ENCODE data around the gene PLCL2.

PLCL2 gene

DNA sequence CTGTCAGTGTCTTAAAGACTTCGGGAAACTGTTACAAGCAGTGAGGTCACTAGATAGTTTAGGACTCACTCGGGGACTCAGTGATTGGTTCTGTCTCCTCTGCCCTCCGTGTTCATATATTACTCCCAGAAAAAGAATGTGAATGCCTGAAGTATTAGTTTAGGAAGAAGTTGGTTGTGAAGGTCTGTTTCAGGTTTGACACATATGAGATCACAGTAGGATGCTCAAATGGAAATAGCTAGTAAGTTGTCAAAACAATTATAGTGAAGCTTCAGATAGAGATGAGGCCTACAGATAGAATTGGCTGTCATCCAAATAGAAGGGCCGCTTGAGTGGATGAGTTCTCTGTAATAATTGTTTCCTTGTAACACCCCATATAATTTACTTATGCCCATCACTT is 172.6 kb downstream of the PLCL2 start:
- no peaks in the 10 kb centered on the region for H3K9me3 ChIP-seq (ENCODE audit: insufficient read depth, low read length)
- H3K27ac ChIP-seq (ENCODE audit: low read length), result no peak overlapping the region
- H3K4me3 ChIP-seq (ENCODE audit: low read length), result no peak overlapping the region
- no peak overlapping the region for H2AFZ ChIP-seq (ENCODE audit: low read depth, low read length)
- no peak for TF ChIP-seq EZH2phosphoT487 (IDR thresholded peaks at IDR 0.05; ENCODE audit: low read depth)
- TF ChIP-seq, protein P1, sequence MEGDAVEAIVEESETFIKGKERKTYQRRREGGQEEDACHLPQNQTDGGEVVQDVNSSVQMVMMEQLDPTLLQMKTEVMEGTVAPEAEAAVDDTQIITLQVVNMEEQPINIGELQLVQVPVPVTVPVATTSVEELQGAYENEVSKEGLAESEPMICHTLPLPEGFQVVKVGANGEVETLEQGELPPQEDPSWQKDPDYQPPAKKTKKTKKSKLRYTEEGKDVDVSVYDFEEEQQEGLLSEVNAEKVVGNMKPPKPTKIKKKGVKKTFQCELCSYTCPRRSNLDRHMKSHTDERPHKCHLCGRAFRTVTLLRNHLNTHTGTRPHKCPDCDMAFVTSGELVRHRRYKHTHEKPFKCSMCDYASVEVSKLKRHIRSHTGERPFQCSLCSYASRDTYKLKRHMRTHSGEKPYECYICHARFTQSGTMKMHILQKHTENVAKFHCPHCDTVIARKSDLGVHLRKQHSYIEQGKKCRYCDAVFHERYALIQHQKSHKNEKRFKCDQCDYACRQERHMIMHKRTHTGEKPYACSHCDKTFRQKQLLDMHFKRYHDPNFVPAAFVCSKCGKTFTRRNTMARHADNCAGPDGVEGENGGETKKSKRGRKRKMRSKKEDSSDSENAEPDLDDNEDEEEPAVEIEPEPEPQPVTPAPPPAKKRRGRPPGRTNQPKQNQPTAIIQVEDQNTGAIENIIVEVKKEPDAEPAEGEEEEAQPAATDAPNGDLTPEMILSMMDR (IDR thresholded peaks at IDR 0.05; ENCODE audit: low read depth, low read length), result no peak
- H3K9ac ChIP-seq (ENCODE audit: low read length), result no peak overlapping the region
- H3K4me2 ChIP-seq (ENCODE audit: low read length), result no peak overlapping the region
- H3K79me2 ChIP-seq (ENCODE audit: low read length), result no peaks in the 10 kb centered on the region
- H4K20me1 ChIP-seq (ENCODE audit: insufficient read depth, low read length), result no peaks in the 10 kb centered on the region
- H3K4me1 ChIP-seq (ENCODE audit: low read length), result peaks cover 26% of the 10 kb centered on the region
- H3K27me3 ChIP-seq (ENCODE audit: low read depth, low read length), result no peaks in the 10 kb centered on the region
- H3K36me3 ChIP-seq (replicated peaks; ENCODE audit: low read depth, low read length), result no peaks in the 10 kb centered on the region

DNA sequence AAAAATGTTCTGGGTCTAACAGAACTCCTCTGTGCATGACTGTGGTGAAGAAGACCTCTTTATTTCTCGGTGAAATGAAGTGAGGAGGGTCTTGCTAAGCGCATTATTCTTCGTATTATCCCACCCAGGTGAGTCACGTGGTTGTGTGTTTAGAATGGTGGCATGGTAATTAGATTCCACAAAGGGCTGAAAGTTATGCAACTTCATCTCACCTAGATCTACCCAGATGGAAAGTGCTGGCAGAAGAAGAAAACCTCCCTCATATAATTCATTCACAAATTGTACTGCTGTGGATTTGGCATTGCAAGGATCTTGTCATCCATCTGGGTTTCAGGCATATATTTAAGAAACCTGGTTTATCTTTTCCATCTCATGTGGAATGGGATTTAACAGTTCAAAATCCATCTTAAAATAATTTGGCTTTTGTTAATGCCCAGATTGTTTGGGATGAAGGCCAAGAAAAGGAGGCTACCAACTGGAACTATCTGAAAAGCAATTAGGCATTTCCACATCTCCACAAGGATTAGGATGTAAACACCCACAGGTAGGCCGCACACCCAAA is 175.3 kb downstream of the PLCL2 start:
- Histone ChIP-seq H2AFZ (ENCODE audit: low read depth, low read length) (no peak overlapping the region), H3K9me3 (ENCODE audit: insufficient read depth, low read length) (no peaks in the 10 kb centered on the region), H3K79me2 (ENCODE audit: low read length) (no peaks in the 10 kb centered on the region), H3K9ac (ENCODE audit: low read length) (no peak overlapping the region), H3K27ac (ENCODE audit: low read length) (no peak overlapping the region), H3K4me1 (ENCODE audit: low read length) (no peaks in the 10 kb centered on the region), H3K27me3 (ENCODE audit: low read depth, low read length) (no peaks in the 10 kb centered on the region), H3K4me3 (ENCODE audit: low read length) (no peak overlapping the region), H3K36me3 (replicated peaks; ENCODE audit: low read depth, low read length) (no peaks in the 10 kb centered on the region), H4K20me1 (ENCODE audit: insufficient read depth, low read length) (no peaks in the 10 kb centered on the region), H3K4me2 (ENCODE audit: low read length) (no peak overlapping the region)
- no peak for TF ChIP-seq EZH2phosphoT487 (IDR thresholded peaks at IDR 0.05; ENCODE audit: low read depth)
- TF ChIP-seq, protein P1 (IDR thresholded peaks at IDR 0.05; ENCODE audit: low read depth, low read length), result no peak

DNA sequence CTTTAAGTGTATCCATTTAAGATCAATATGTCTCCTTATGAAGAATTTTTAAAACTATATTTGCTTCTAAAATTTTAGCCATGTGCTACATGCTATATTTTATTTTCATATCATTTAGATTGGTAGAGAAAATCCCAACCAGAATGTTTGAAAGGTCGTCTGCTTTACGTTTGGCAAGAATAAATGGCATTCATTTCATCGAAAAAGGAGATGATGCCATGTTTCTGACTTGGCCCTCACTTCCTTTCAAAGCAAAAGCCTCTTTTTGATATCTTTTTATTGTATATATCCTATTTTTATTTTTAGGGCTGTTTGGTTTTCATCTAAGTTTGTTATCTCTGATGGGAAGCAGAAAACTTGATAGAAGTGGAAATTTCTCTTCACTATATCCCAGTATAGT is 176.2 kb downstream of the PLCL2 start:
- Histone ChIP-seq H3K36me3 (replicated peaks; ENCODE audit: low read depth, low read length) (no peaks in the 10 kb centered on the region), H3K9ac (ENCODE audit: low read length) (no peak overlapping the region), H4K20me1 (ENCODE audit: insufficient read depth, low read length) (no peaks in the 10 kb centered on the region), H2AFZ (ENCODE audit: low read depth, low read length) (no peak overlapping the region), H3K79me2 (ENCODE audit: low read length) (no peaks in the 10 kb centered on the region), H3K4me3 (ENCODE audit: low read length) (no peak overlapping the region), H3K27me3 (ENCODE audit: low read depth, low read length) (no peaks in the 10 kb centered on the region), H3K4me1 (ENCODE audit: low read length) (no peaks in the 10 kb centered on the region), H3K4me2 (ENCODE audit: low read length) (no peak overlapping the region), H3K9me3 (ENCODE audit: insufficient read depth, low read length) (no peaks in the 10 kb centered on the region), H3K27ac (ENCODE audit: low read length) (no peak overlapping the region)
- TF ChIP-seq, protein P1 (IDR thresholded peaks at IDR 0.05; ENCODE audit: low read depth, low read length), result no peak
- no peak for TF ChIP-seq EZH2phosphoT487 (IDR thresholded peaks at IDR 0.05; ENCODE audit: low read depth)

DNA sequence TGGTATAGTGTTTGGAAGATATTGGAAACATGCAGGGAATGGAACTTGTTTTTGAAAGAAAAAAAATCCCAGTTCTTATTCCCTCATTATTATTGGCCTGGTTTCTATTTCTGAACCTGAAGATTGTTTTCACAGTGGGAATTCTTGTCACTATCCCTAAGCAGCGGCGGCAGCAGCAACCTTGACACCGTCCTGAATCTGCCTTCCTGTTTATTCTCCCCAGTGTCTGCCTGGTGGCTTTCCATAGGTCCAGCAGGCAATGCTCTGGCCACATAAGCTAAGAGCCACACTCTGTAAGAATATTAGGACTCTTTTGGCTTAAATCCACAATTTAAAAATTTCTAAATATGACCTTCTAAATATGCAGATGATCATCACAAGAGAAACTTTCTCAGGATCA is 178.0 kb downstream of the PLCL2 start:
- Histone ChIP-seq H3K36me3 (replicated peaks; ENCODE audit: low read depth, low read length) (no peaks in the 10 kb centered on the region), H3K4me2 (ENCODE audit: low read length) (no peak overlapping the region), H3K9ac (ENCODE audit: low read length) (no peak overlapping the region), H3K4me1 (ENCODE audit: low read length) (no peaks in the 10 kb centered on the region), H3K27me3 (ENCODE audit: low read depth, low read length) (no peaks in the 10 kb centered on the region), H3K79me2 (ENCODE audit: low read length) (no peaks in the 10 kb centered on the region), H3K27ac (ENCODE audit: low read length) (no peak overlapping the region), H4K20me1 (ENCODE audit: insufficient read depth, low read length) (no peaks in the 10 kb centered on the region), H3K9me3 (ENCODE audit: insufficient read depth, low read length) (no peaks in the 10 kb centered on the region), H2AFZ (ENCODE audit: low read depth, low read length) (no peak overlapping the region), H3K4me3 (ENCODE audit: low read length) (no peak overlapping the region)
- TF ChIP-seq EZH2phosphoT487 (IDR thresholded peaks at IDR 0.05; ENCODE audit: low read depth), result no peak
- TF ChIP-seq, protein P1 (IDR thresholded peaks at IDR 0.05; ENCODE audit: low read depth, low read length), result no peak
